ENCODE measurements around the gene WDR73.

WDR73 gene

GRCh38 chr15:84611631-84612030 is 42.5 kb downstream of the WDR73 start:
- no peak for DNase-seq (ENCODE audit: low read depth in 3 of 3)

- DNase-seq (ENCODE audit: low read depth in 3 of 3) = no peak
These were observed 44.1 kb downstream of the WDR73 start for GRCh38 chr15:84609818-84610525.

- no peak for DNase-seq (ENCODE audit: low read depth in 3 of 3)
These were observed 45.3 kb downstream of the WDR73 start for GRCh38 chr15:84608707-84609284.

- no peak for DNase-seq (ENCODE audit: low read depth in 3 of 3)
These were observed 47.4 kb downstream of the WDR73 start for GRCh38 chr15:84606653-84607120.

GRCh38 chr15:84605554-84605882 is 48.6 kb downstream of the WDR73 start:
- no peak for DNase-seq (ENCODE audit: low read depth in 3 of 3)

GRCh38 chr15:84604826-84605553 is 49.1 kb downstream of the WDR73 start:
- peak; percentile 43 to 57 (median 46) for DNase-seq (ENCODE audit: low read depth in 3 of 3)

GRCh38 chr15:84603630-84604379 is 50.3 kb downstream of the WDR73 start:
- no peak for DNase-seq (ENCODE audit: low read depth in 3 of 3)

GRCh38 chr15:84601555-84601838 is 52.6 kb downstream of the WDR73 start:
- no peak for DNase-seq (ENCODE audit: low read depth in 3 of 3)

GRCh38 chr15:84600687-84601554 is 53.2 kb downstream of the WDR73 start, which contains the start of gene ZSCAN2:
TSS of gene ZSCAN2 (plus strand) at chr15:84601009. CDS start at chr15:84603928, 2,919 bp downstream.
- DNase-seq (ENCODE audit: low read depth in 3 of 3) = peak; percentile 91 to 93 (median 91)

- DNase-seq (ENCODE audit: low read depth in 3 of 3) = peak; percentile 37 to 42 (median 41)
These were observed 53.8 kb downstream of the WDR73 start for GRCh38 chr15:84600331-84600686.

- DNase-seq (ENCODE audit: low read depth in 3 of 3) = no peak
These were observed 54.2 kb downstream of the WDR73 start for GRCh38 chr15:84599906-84600305.

GRCh38 chr15:84598993-84599392 is 55.1 kb downstream of the WDR73 start:
- no peak for DNase-seq (ENCODE audit: low read depth in 3 of 3)

GRCh38 chr15:84598250-84598649 is 55.8 kb downstream of the WDR73 start:
- no peak for DNase-seq (ENCODE audit: low read depth in 3 of 3)

- no peak for DNase-seq (ENCODE audit: low read depth in 3 of 3)
These were observed 56.8 kb downstream of the WDR73 start for GRCh38 chr15:84597296-84597695.

GRCh38 chr15:84595660-84596059 is 58.4 kb downstream of the WDR73 start:
- no peak for DNase-seq (ENCODE audit: low read depth in 3 of 3)

- DNase-seq (ENCODE audit: low read depth in 3 of 3) = no peak
These were observed 59.3 kb downstream of the WDR73 start for GRCh38 chr15:84594617-84595290.

- DNase-seq (ENCODE audit: low read depth in 3 of 3) = no peak
These were observed 62.3 kb downstream of the WDR73 start for GRCh38 chr15:84591815-84592214.

- DNase-seq (ENCODE audit: low read depth in 3 of 3) = no peak
These were observed 63.7 kb downstream of the WDR73 start for GRCh38 chr15:84590406-84590805.
